Esophagus muscularis mucosa (tissue), 4 donors: ENCODE results near the gene MUC4. TPM values are rescaled to one million over a fixed set of nuclear protein-coding genes. Genes with fewer than 3 reads are reported as not detected.

ENCODE experiments used
- DNase-seq: peaks from one replicate; pipeline ENCODE4 v3.0.0-alpha.2; 2017; ENCODE audit errors: extremely low spot score
- H3K27ac ChIP-seq, 4 donors: fragments of 200-600 bp; sonication (generic); replicated peaks in 1 of 4; 1 replicate in 3 of 4; 2 replicates in 1 of 4; pipeline ENCODE4 v1.5.1; 2016 to 2019; ENCODE audit warnings: mild to moderate bottlenecking in 1 of 4
- H3K27me3 ChIP-seq, 4 donors: fragments of 200-600 bp; sonication (generic); one replicate each; pipeline versions ENCODE4 v1.5.1 to v1.6.0; 2016 to 2019
- H3K36me3 ChIP-seq, 4 donors: fragments of 200-600 bp; sonication (generic); one replicate each; pipeline ENCODE4 v1.5.1; 2016 to 2019
- H3K4me1 ChIP-seq, 4 donors: fragments of 200-600 bp; sonication (generic); one replicate each; pipeline ENCODE4 v1.5.1; 2016 to 2019
- H3K4me3 ChIP-seq, 4 donors: fragments of 200-600 bp; sonication (generic); 1 replicate in 2 of 4; 2 replicates in 2 of 4; pipeline ENCODE4 v1.5.1; 2016 to 2019; ENCODE audit warnings: mild to moderate bottlenecking in 4 of 4, moderate library complexity in 1 of 4
- H3K9me3 ChIP-seq, 4 donors: fragments of 200-600 bp; sonication (generic); 1 replicate in 3 of 4; 2 replicates in 1 of 4; pipeline ENCODE4 v1.5.1; 2016 to 2019
- EP300 ChIP-seq: sonication (generic); formaldehyde crosslinking; IDR thresholded peaks from one replicate; pipeline ENCODE4 v1.6.1; 2017; ENCODE audit warnings: antibody characterized with exemption
- POLR2A ChIP-seq: fragments of 450-650 bp; IDR thresholded peaks from one replicate; pipeline ENCODE4 v1.6.1; 2017; ENCODE audit warnings: antibody characterized with exemption, moderate library complexity, mild to moderate bottlenecking, low read depth
- POLR2AphosphoS5 ChIP-seq, 2 donors: sonication (generic); formaldehyde crosslinking; IDR thresholded peaks; one replicate each; pipeline ENCODE4 v1.6.1; 2017; ENCODE audit warnings: antibody characterized with exemption in 2 of 2
- WGBS: methylation state at CpG from one replicate; pipeline ENCODE4 v1.1.5; 2018; 5-methylcytosine and 5-hydroxymethylcytosine counted together
- intact Hi-C: fragments of 100-400 bp; cut with DNase I; formaldehyde crosslinking; loops from one replicate; pipeline ENCODE4 v1.15.1; 2023
- total RNA-seq, 4 donors: library from RNA; depleted of rRNA; stranded (reverse); fragments of >200 nt; gene quantifications; one replicate each; pipeline versions ENCODE4 v1.1.0 to v1.2.1, GENCODE V29; 2016
- TF ChIP-seq, protein P1 (sequence below), 3 experiments: fragments of 200-600 bp in 2 of 3; fragments of 450-650 bp in 1 of 3; sonication (generic) in 2 of 3; IDR thresholded peaks; one replicate each; pipeline ENCODE4 v1.5.1; 2017 to 2019; ENCODE audit warnings: antibody characterized with exemption in 3 of 3, mild to moderate bottlenecking in 2 of 3, moderate library complexity in 1 of 3

The MUC4 gene
- total RNA-seq, 4 donors from 2014 or later: 0.19 to 0.63 (median 0.42) TPM; not detected in 1

GRCh38 chr3:195834675-195835583, 23.2 kb upstream of the MUC4 start:
- no peaks in the 10 kb centered on the region for H3K4me1 ChIP-seq
- H3K36me3 ChIP-seq: no peaks in the 10 kb centered on the region
- intact Hi-C loops: no loop called here
- H3K9me3 ChIP-seq: no peaks in the 10 kb centered on the region
- DNase-seq: no peak
- TF ChIP-seq POLR2A (no peak), EP300 (no peak), POLR2AphosphoS5 (IDR thresholded peaks at IDR 0.05) (no peak)
- TF ChIP-seq, protein P1, sequence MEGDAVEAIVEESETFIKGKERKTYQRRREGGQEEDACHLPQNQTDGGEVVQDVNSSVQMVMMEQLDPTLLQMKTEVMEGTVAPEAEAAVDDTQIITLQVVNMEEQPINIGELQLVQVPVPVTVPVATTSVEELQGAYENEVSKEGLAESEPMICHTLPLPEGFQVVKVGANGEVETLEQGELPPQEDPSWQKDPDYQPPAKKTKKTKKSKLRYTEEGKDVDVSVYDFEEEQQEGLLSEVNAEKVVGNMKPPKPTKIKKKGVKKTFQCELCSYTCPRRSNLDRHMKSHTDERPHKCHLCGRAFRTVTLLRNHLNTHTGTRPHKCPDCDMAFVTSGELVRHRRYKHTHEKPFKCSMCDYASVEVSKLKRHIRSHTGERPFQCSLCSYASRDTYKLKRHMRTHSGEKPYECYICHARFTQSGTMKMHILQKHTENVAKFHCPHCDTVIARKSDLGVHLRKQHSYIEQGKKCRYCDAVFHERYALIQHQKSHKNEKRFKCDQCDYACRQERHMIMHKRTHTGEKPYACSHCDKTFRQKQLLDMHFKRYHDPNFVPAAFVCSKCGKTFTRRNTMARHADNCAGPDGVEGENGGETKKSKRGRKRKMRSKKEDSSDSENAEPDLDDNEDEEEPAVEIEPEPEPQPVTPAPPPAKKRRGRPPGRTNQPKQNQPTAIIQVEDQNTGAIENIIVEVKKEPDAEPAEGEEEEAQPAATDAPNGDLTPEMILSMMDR (IDR thresholded peaks at IDR 0.05): no peak
- no peak overlapping the region for H3K27ac ChIP-seq
- whole genome bisulfite sequencing: 90% methylated on average over 28 of the region's 29 CpGs
- no peak overlapping the region for H3K4me3 ChIP-seq
- peaks cover 0 to 10% (median 0%) of the 10 kb centered on the region in 4 donors for H3K27me3 ChIP-seq

DNA sequence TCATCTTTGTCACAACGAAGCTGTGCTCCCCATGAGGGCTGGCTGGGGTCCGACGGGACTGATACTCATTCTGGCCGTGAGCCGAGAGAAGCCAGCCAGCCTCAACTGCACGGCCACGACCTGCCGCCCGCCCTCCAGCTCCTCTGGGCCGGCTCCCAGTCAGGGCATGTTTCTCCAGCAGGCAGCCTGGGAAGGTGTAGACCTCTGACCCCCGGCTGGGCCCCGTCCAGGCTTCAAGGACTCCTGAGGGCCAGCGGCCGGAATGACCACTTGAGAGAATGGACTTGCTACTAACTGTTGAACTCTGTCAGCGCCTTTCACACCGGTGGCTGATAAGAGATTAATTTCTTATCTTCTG, 18.1 kb upstream of the MUC4 start:
- no peaks in the 10 kb centered on the region for H3K4me1 ChIP-seq
- H3K27me3 ChIP-seq: peaks cover 0 to 13% (median 0%) of the 10 kb centered on the region in 4 donors
- H3K4me3 ChIP-seq: no peak overlapping the region
- H3K9me3 ChIP-seq: no peaks in the 10 kb centered on the region
- intact Hi-C loops: no loop called here
- TF ChIP-seq POLR2A (no peak), EP300 (no peak), POLR2AphosphoS5 (IDR thresholded peaks at IDR 0.05) (no peak)
- TF ChIP-seq, protein P1 (IDR thresholded peaks at IDR 0.05): no peak
- WGBS: 83% methylated on average over 8 of the region's 16 CpGs
- no peak for DNase-seq
- no peaks in the 10 kb centered on the region for H3K36me3 ChIP-seq
- no peak overlapping the region for H3K27ac ChIP-seq

DNA sequence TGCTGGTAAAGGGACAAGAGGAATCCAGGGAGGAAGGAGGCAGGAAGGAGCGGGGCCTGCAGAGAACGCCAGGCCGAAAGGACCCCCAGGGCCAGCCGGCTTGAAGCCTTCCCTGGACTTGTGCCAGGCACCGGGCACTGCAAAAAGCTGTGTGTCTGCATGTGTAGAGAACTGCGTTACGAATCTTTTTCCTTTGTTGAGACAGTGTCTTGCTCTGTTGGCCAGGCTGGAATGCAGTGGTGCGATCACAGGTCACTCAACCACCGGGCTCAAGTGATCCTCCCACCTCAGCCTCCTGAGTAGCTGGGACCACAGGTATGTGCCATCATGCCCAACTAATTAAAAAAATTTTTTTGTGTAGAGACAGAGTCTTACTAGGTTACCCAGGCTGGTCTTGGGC, 17.0 kb upstream of the MUC4 start:
- intact Hi-C loops: no loop called here
- Histone ChIP-seq H3K4me1 (no peaks in the 10 kb centered on the region), H3K27me3 (peaks cover 0 to 20% (median 0%) of the 10 kb centered on the region in 4 donors), H3K4me3 (no peak overlapping the region), H3K36me3 (no peaks in the 10 kb centered on the region), H3K9me3 (no peaks in the 10 kb centered on the region), H3K27ac (no peak overlapping the region)
- TF ChIP-seq POLR2AphosphoS5 (IDR thresholded peaks at IDR 0.05) (no peak), POLR2A (no peak), EP300 (no peak)
- TF ChIP-seq, protein P1 (IDR thresholded peaks at IDR 0.05): no peak
- DNase-seq: no peak
- WGBS: 70% methylated on average over 9 of the region's 9 CpGs

- Histone ChIP-seq H3K9me3 (no peaks in the 10 kb centered on the region), H3K4me1 (peaks cover 0 to 4% (median 0%) of the 10 kb centered on the region in 4 donors), H3K27ac (no peak overlapping the region), H3K36me3 (no peaks in the 10 kb centered on the region), H3K4me3 (no peak overlapping the region), H3K27me3 (peaks cover 0 to 31% (median 0%) of the 10 kb centered on the region in 4 donors)
- intact Hi-C loops: no loop called here
- DNase-seq: no peak
- TF ChIP-seq, protein P1 (IDR thresholded peaks at IDR 0.05): no peak
- no peak for TF ChIP-seq POLR2AphosphoS5 (IDR thresholded peaks at IDR 0.05)
- no peak for TF ChIP-seq EP300
- no peak for TF ChIP-seq POLR2A
- 90% methylated on average over 41 of the region's 47 CpGs for WGBS
These were observed 14.4 kb upstream of the MUC4 start for GRCh38 chr3:195825857-195826804.
